ENCODE results near the gene ZNF784.

DNA sequence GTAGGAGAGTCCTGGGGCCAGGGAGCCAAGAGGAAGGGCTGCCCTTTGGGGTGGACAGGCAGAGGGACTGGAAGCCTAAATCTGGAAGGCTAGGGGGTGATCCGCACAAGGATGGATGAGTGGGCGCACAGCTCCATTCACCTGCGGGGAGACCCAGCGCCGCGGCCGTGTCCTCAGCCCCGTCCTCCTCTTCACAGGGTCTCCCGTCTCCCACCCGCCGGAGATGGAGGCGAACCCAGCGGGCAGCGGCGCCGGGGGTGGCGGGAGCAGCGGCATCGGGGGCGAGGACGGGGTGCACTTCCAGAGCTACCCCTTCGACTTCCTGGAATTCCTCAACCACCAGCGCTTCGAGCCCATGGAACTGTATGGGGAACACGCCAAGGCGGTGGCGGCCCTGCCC lies 11.0 kb downstream of the ZNF784 start:
- TF ChIP-seq ZC3H10 (CRISPR knock-in tag; IDR thresholded peaks at IDR 0.05) (no peak), ZFP3 (CRISPR knock-in tag; IDR thresholded peaks at IDR 0.05) (no peak), ZNF565 (CRISPR knock-in tag; conservative IDR thresholded peaks at IDR 0.05; ENCODE audit: low read depth) (no peak), BACH2 (CRISPR knock-in tag; IDR thresholded peaks at IDR 0.05; ENCODE audit: borderline replicate concordance) (no peak)
- TF ChIP-seq, protein P1, sequence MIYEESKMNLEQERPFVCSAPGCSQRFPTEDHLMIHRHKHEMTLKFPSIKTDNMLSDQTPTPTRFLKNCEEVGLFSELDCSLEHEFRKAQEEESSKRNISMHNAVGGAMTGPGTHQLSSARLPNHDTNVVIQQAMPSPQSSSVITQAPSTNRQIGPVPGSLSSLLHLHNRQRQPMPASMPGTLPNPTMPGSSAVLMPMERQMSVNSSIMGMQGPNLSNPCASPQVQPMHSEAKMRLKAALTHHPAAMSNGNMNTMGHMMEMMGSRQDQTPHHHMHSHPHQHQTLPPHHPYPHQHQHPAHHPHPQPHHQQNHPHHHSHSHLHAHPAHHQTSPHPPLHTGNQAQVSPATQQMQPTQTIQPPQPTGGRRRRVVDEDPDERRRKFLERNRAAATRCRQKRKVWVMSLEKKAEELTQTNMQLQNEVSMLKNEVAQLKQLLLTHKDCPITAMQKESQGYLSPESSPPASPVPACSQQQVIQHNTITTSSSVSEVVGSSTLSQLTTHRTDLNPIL (CRISPR knock-in tag; IDR thresholded peaks at IDR 0.05; ENCODE audit: low read depth): no peak
- TF ChIP-seq, protein P2, sequence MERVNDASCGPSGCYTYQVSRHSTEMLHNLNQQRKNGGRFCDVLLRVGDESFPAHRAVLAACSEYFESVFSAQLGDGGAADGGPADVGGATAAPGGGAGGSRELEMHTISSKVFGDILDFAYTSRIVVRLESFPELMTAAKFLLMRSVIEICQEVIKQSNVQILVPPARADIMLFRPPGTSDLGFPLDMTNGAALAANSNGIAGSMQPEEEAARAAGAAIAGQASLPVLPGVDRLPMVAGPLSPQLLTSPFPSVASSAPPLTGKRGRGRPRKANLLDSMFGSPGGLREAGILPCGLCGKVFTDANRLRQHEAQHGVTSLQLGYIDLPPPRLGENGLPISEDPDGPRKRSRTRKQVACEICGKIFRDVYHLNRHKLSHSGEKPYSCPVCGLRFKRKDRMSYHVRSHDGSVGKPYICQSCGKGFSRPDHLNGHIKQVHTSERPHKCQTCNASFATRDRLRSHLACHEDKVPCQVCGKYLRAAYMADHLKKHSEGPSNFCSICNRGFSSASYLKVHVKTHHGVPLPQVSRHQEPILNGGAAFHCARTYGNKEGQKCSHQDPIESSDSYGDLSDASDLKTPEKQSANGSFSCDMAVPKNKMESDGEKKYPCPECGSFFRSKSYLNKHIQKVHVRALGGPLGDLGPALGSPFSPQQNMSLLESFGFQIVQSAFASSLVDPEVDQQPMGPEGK (CRISPR knock-in tag; IDR thresholded peaks at IDR 0.05; ENCODE audit: borderline replicate concordance): no peak
